ENCODE results near the gene SYT8.

The SYT8 gene

DNA sequence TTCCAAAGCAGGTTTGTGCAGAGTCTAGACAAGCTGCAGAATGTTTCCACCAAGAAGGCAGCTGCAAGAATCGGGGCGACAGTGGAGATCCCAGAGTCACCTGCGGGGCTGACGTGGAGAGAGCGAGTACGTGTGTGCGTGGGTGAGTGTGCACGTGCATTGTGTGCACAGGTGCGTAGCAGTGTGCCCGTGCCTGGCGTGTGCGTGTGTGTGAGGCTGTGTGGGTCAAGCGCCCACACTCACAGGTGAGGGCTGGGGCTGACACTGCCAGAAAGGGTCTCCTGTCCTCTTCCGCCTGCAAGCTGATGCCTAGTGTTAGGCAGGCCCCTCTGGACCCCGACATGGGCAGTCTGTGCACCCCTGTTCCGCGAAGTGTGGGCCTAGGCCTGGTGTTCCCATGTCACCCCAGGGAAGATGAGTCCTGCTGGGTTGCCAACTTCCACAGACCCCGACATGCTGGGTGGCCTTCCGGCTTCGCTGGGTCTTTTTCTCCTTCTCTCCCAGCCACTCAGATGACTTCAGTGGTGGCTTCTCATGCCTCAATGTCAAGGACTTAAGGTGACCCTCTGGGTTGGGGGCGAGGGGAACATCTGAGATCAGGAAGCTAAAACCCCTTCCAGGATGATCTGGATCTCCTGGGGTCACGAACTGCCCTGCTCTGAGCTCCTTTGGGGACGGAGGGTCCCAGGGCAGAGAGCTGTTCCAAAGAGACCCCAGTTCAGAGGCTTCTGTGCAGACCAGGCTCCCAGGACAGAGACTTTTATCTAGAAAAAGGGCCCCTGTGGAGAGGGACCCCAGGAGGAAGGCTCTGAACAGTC, 10.4 kb upstream of the SYT8 start:
- DNase-seq (ENCODE audit: insufficient read length, low spot score) (no peak), FAIRE-seq (no peak)
- TF ChIP-seq POLR2A (IDR thresholded peaks at IDR 0.05; ENCODE audit: low read depth, low read length) = no peak

DNA sequence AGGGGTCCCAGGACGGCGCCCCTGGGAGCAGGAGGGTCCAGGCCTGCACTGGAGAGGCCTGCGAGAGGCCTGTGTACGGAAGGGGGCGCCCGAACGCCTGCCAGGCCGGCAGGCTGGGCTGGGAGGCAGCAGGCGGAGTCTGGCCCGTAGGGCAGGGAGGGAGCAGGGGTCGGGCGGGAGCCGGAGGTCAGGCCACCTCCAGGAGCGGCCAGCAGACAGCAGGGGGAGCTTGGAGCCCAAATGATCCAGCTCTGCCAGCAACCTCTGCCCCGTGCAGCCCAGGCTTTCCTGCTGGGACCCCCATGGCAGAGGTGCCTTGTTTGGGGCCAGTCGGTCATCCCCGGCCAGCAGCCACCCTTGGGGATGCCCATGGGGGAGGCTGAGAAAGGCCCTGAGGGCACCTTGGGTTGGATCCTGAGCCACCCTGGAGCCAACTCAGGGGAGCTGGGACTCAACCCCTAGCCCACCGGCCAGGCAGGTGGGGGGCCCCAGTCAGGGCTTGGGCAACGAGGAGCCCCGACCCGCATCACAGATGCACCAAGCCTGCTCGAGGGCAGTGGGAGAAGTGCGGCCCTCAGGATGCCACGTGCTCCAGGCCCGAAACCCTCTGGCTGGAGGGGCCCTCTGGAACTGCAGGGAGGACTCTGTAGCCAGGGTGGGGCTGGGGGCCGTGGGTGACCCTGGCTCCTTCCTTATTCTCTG, 9.6 kb upstream of the SYT8 start:
- no peak for TF ChIP-seq POLR2A (IDR thresholded peaks at IDR 0.05; ENCODE audit: low read depth, low read length)
- no peak for FAIRE-seq
- DNase-seq (ENCODE audit: insufficient read length, low spot score) = no peak

DNA sequence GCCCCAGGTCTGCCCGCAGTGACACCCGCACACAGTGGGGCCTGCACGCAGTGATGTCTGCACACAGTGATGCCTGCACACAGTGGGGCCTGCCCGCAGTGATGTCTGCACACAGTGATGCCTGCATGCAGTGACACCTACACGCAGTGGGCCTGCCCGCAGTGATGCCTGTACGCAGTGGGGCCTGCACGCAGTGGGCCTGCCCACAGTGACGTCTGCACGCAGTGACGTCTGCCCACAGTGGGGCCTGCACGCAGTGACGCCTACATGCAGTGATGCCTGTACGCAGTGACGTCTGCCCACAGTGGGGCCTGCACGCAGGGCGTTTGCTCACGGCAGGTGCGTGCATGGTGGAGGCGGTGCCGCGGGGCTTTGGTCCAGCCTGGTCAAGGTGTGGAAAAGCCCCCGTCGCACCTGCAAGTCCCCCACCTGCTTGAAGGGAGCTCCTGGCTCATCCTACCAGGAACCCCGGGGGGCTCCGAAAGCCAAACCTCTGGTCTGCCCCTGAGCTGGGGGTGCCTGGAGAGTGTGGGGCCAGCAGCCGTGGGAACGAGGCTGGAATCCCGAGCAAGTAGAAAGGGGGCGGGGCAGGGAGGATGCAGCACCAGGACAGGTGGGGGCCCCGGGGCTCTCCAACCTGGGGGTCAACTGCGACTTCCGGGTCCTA, 8.9 kb upstream of the SYT8 start:
- no peak for TF ChIP-seq POLR2A (IDR thresholded peaks at IDR 0.05; ENCODE audit: low read depth, low read length)
- DNase-seq (ENCODE audit: insufficient read length, low spot score) (no peak), FAIRE-seq (no peak)

DNA sequence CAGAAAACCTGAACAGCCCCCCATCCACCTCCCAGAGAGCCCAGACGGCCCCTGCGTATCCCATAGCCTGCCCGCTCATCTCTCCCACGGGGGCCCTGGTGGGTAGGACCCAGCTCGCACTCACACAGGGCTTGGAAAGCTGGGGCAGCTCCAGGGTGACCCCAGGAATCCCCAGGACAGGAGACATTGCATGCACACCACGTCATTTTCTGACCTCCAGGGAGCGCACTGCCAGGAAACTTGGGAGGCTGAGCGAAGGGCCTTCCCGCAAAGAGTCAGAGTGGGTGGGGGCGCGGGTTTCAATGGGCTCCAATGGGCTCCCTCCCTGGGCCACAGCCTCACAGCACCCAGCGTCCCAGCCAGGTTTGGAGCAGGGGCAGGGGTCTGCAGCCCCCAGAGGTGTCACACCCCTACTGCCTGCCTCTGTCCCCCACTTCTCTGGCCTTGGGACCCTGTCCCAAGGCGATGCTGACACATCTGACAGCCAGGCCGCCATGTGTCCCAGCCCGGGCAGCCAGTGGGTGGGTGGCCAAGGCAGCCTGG, 8.2 kb upstream of the SYT8 start:
- FAIRE-seq (no peak), DNase-seq (ENCODE audit: insufficient read length, low spot score) (peak; percentile 94)
- TF ChIP-seq POLR2A (IDR thresholded peaks at IDR 0.05; ENCODE audit: low read depth, low read length) = no peak

DNA sequence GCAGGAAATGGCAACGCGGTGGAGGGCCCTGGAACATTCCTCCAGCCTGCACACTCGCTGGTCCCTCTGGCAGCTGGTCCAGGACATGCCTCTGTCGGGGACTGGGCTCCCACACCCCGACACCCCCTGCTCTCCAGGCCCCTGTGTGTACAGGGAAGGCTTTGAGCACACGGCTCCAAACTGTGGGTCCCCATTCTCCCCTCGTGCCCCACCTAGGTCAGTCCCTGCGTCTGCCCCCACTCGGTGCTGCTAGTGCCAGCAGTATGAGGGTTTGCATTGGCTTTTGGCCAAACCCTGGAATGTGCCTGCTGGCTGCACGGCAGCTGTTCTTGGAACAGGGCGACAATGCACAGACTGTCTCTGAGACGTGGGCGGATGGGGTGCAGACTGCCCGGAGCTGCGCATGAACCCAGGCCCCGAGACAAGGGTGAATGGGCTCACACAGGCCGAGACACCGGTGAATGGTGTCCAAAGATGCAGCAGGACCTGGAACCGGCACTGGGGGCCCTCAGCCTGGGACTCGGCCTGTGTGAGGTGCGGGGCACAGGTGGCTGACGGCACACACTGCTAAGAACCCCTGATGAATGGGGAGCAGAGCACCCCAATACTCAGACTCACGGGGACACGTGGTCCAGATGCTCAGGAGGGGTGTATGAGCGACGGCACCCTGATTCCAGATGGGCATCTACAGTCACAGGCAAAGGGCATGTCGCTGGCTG, 7.5 kb upstream of the SYT8 start:
- FAIRE-seq (no peak), DNase-seq (ENCODE audit: insufficient read length, low spot score) (peak; percentile 90)
- peak; percentile 10; the same call in 1 of the 2 replicates for TF ChIP-seq POLR2A (IDR thresholded peaks at IDR 0.05; ENCODE audit: low read depth, low read length)

DNA sequence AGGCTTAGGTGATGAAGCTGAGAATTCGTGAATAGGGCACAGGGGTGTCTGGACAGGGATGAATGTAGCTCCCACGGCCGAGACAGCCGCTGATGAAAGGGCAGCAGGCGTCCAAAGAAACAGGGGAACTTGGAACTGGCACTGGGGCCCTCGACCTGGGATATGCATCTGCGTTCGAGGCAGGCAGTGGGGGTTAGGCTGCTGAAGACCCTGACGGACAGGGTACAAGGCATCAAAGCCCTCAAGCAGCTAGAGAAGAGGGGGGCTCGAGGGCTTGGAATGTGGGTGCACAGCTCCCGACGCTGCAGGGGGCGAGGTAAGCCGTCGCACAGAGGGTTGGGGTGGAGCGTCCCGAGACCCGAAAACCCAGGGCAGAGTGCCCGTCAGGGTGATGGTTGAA, 6.9 kb upstream of the SYT8 start:
- no peak for TF ChIP-seq POLR2A (IDR thresholded peaks at IDR 0.05; ENCODE audit: low read depth, low read length)
- FAIRE-seq = no peak
- no peak for DNase-seq (ENCODE audit: insufficient read length, low spot score)

DNA sequence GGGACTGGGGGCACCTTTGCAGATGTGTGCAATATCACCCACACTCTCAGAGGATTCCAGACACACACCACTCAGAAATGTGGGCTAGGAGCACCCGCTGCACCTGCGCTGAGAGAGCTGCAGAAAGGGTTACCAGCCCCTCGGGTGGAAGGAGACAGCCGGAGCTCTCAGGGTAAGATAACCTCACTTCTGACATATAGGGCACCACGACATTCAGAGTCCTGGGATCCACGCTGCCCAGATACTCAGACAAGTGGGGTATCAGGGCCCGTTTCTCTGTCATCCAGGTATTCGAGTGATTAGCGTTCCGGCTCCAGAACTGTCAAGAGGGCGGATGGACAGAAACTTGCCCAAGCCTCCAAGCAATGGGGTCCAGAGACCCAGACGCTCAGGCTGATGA, 6.2 kb upstream of the SYT8 start:
- DNase-seq (ENCODE audit: insufficient read length, low spot score) (no peak), FAIRE-seq (no peak)
- no peak for TF ChIP-seq POLR2A (IDR thresholded peaks at IDR 0.05; ENCODE audit: low read depth, low read length)

DNA sequence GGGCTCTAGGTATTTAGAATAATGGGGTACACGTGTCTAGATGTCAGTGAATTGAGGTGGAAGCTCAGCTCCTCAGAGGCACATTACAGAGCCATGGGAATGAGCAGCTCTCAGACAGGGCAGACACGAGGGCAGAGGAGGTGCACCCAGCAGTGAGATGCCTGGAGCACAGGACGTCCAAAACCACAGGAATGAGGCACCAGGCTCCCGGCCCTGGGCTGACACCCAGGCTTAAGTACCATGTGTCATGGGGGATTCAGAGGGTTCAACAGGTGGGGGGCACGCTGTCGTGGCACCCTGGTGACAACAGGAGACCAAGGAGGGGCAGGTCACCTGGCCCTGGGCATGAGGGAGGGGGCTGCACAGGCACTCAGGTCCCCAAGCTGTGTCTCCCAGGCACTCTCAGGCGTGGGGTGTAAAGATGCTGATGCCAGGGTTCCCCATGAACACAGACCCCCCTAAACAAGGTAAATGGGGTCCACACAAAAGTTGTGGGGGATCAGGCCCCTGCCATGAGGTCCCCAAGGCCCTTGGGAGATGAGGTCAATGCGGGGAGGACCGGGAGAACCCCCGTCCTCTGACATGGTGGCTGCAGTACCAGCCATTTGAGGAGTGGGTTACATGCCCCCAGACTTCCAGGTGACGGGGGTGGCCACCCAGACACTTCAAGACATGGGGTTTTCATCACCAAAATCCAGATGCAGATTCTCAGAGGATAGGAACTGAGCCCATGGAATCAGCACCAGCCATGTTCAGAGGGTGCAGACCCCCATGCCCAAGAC, 5.6 kb upstream of the SYT8 start:
- TF ChIP-seq POLR2A (IDR thresholded peaks at IDR 0.05; ENCODE audit: low read depth, low read length) = no peak
- peak; percentile 99 for DNase-seq (ENCODE audit: insufficient read length, low spot score)
- FAIRE-seq = no peak

DNA sequence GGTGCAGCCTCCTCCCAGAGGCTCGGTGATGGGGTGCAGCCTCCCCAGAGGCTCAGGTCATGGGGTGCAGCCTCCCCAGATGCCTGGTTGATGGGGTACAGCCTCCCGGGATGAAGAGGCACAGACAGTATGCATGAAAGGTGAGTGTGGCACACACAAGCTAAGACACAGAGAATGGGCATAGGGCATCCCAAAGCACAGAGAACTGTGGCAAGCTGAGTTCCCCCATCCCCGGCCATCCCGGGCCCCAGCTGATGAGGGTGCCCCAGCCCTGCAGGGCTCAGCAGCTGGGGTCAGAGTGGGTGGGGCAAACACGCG, 4.8 kb upstream of the SYT8 start:
- DNase-seq (ENCODE audit: insufficient read length, low spot score) = no peak
- no peak for TF ChIP-seq POLR2A (IDR thresholded peaks at IDR 0.05; ENCODE audit: low read depth, low read length)
- no peak for FAIRE-seq

DNA sequence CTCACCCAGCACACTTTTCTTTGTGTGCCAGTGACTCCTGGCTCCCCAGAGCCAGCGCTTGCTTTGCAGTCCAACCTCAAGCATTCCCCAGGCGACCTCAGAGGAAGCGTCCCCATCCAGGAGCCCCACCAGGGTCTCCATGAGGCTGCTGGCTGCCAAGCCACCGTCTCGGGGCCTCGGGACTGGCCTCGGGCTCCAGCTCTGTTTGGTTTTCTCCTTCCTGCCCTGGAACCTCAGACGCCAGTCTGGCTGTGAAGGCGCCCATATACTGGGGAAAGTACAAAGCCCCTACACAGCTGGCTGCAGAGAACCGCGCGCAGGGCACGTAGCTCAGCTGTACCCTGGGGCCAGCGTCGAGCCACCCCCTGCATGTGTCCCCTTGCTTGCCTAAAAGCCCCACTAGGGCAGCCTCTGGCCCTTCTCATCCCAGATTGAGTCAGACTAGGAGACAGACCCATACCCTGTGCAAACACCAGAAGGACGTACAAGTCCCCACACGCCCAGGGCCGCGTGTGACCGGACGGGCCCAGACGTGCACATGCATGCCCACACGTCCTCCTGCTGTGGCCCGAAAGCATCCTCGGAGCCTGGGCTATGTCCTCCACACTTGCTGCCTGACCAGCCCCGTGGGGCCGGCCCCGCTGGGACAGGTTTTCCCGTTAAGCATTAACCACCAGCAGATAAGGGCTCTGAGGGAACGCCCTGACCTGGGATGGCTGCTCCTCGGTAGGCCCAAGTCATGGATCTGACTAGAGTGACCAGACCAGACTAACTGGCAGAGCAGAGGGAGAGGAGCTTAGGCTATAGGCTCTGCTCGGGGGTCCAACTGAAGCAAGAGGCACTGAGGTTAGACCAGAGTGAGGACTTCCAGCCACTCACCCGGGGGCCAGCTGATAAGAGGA, 4.2 kb upstream of the SYT8 start:
- no peak for FAIRE-seq
- no peak for DNase-seq (ENCODE audit: insufficient read length, low spot score)
- no peak for TF ChIP-seq POLR2A (IDR thresholded peaks at IDR 0.05; ENCODE audit: low read depth, low read length)

DNA sequence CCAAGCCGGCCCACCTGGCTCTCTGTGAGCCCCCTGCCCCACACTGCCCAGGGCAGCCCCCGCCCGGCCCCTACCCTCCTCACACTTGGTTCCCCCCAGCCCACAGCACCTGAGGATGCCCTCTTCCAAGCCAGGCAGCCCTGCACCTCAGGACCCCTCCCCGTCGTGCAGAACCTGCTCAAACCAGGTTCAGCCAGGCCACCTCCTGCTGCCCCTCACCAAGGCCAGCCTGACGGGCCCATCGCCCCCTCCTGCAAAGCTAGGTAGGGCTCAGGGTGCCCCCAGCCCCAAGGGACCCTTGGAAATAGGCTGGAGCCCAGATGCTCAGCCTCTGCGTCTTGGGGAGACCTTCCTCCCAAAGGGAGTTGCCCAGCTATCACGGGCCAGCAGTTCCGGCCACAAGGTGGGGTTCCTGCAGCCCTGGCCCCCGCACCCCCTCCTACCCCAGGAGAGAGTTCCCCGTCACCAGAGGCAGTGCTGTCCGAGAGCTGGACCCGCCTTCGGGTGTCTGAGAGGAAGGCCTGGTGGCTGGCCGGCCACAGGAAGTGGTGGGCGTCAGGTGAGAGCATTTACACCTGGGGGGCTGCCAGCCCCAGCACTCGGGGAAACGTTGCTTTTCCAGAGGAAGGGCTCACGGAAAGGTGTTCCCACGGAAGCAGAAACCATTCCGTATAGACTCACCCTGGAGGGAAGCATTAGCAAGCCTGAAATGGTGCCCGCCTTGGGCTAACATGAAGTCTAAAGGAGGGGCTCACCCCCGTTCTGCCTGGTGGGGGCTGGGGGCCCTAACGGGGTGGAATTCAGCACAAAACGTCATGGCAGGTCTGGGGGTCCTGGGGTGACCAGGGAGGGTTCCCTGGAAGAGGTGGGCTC, 3.2 kb upstream of the SYT8 start:
- DNase-seq (ENCODE audit: insufficient read length, low spot score) = no peak
- FAIRE-seq = no peak
- TF ChIP-seq POLR2A (IDR thresholded peaks at IDR 0.05; ENCODE audit: low read depth, low read length) = no peak
